Mesenchymal stem cell (in vitro differentiated cells and primary cell): ENCODE data around the gene ADGB.
A peak's percentile ranks its signal among the peaks of the same experiment; 100 is the strongest.
"Not testable (repeated sequence)": the region's sequence is repeated elsewhere in the genome, so short reads cannot be mapped to it uniquely, and the experiment has no call there.

Experiments
- DNase-seq: peaks from one replicate; pipeline ENCODE4 v3.0.0-alpha.2; 2013
- H2AFZ ChIP-seq: one replicate; pipeline ENCODE4 v1.6.1; 2013; ENCODE audit warnings: low read depth, mild to moderate bottlenecking, control low read depth, inconsistent platforms, low read length, moderate library complexity
- H2AK5ac ChIP-seq: 2 replicates; pipeline ENCODE4 v1.6.1; 2013; ENCODE audit warnings: low read length, moderate library complexity, mild to moderate bottlenecking, inconsistent platforms; ENCODE audit not compliant: severe bottlenecking
- H2BK120ac ChIP-seq: one replicate; pipeline ENCODE4 v1.6.1; 2013; ENCODE audit warnings: low read depth, mild to moderate bottlenecking, inconsistent platforms, low read length, moderate library complexity
- H2BK12ac ChIP-seq, 2 experiments: one replicate each; pipeline ENCODE4 v1.6.1; 2013; ENCODE audit warnings: inconsistent platforms in 2 of 2, low read length in 2 of 2, mild to moderate bottlenecking in 2 of 2, moderate library complexity in 2 of 2, control low read depth in 1 of 2
- H2BK15ac ChIP-seq: one replicate; pipeline ENCODE4 v1.6.1; 2013; ENCODE audit warnings: mild to moderate bottlenecking, low read depth, inconsistent platforms; ENCODE audit not compliant: poor library complexity, severe bottlenecking
- H2BK5ac ChIP-seq: 2 replicates; pipeline ENCODE4 v1.6.1; 2013; ENCODE audit warnings: low read depth, mild to moderate bottlenecking, low read length, control low read depth, inconsistent platforms; ENCODE audit not compliant: poor library complexity, severe bottlenecking
- H3K14ac ChIP-seq, 2 experiments: one replicate each; pipeline ENCODE4 v1.6.1; 2013; ENCODE audit warnings: inconsistent platforms in 2 of 2, low read length in 2 of 2, control low read depth in 1 of 2, mild to moderate bottlenecking in 1 of 2, moderate library complexity in 1 of 2
- H3K18ac ChIP-seq, 2 experiments: one replicate each; pipeline ENCODE4 v1.6.1; 2013; ENCODE audit warnings: inconsistent platforms in 2 of 2, low read length in 2 of 2, control low read depth in 1 of 2, low read depth in 1 of 2, mild to moderate bottlenecking in 1 of 2
- H3K23ac ChIP-seq, 2 experiments: one replicate each; pipeline ENCODE4 v1.6.1; 2013; ENCODE audit warnings: inconsistent platforms in 2 of 2, low read length in 2 of 2, mild to moderate bottlenecking in 2 of 2, moderate library complexity in 2 of 2, control low read depth in 1 of 2
- H3K27ac ChIP-seq: 2 replicates; pipeline ENCODE4 v1.5.1; 2013; ENCODE audit warnings: mild to moderate bottlenecking, moderate library complexity, low read length, control low read depth, inconsistent platforms; ENCODE audit not compliant: poor library complexity, severe bottlenecking
- H3K27me3 ChIP-seq, 2 experiments: 2 replicates each; pipeline versions ENCODE4 v1.6.1 to v1.7.0; 2013; ENCODE audit warnings: low read length in 2 of 2, mild to moderate bottlenecking in 2 of 2, moderate library complexity in 2 of 2, control low read depth in 1 of 2, inconsistent platforms in 1 of 2; ENCODE audit not compliant: control insufficient read depth in 1 of 2, insufficient read depth in 1 of 2
- H3K36me3 ChIP-seq, 2 experiments: 2 replicates each; pipeline versions ENCODE4 v1.6.1 to v1.7.0; 2013; ENCODE audit warnings: low read length in 2 of 2, control low read depth in 1 of 2, inconsistent platforms in 1 of 2, low read depth in 1 of 2, mild to moderate bottlenecking in 1 of 2; ENCODE audit not compliant: insufficient read depth in 2 of 2, control insufficient read depth in 1 of 2
- H3K4ac ChIP-seq, 2 experiments: one replicate each; pipeline ENCODE4 v1.6.1; 2013; ENCODE audit warnings: inconsistent platforms in 2 of 2, low read length in 2 of 2, mild to moderate bottlenecking in 2 of 2, moderate library complexity in 2 of 2, control low read depth in 1 of 2, low read depth in 1 of 2
- H3K4me1 ChIP-seq: 2 replicates; pipeline ENCODE4 v1.6.1; 2013; ENCODE audit warnings: low read depth, low read length, control low read depth; ENCODE audit not compliant: control insufficient read depth, insufficient read depth
- H3K4me2 ChIP-seq: 2 replicates; pipeline ENCODE4 v1.6.1; 2013; ENCODE audit warnings: low read length, mild to moderate bottlenecking, inconsistent platforms; ENCODE audit not compliant: poor library complexity, severe bottlenecking
- H3K4me3 ChIP-seq, 2 experiments: 2 replicates each; pipeline versions ENCODE4 v1.5.1 to v1.7.0; 2013; ENCODE audit warnings: low read length in 2 of 2, mild to moderate bottlenecking in 2 of 2, control low read depth in 1 of 2, low read depth in 1 of 2; ENCODE audit not compliant: insufficient read depth in 1 of 2
- H3K79me1 ChIP-seq: replicated peaks from 2 replicates; pipeline ENCODE4 v1.6.1; 2013; ENCODE audit warnings: mild to moderate bottlenecking, control low read depth, low read length, inconsistent platforms; ENCODE audit not compliant: poor library complexity, severe bottlenecking
- H3K9ac ChIP-seq: 2 replicates; pipeline ENCODE4 v1.7.0; 2013; ENCODE audit warnings: mild to moderate bottlenecking, low read length, moderate library complexity
- H3K9me3 ChIP-seq: 2 replicates; pipeline ENCODE4 v1.7.0; 2013; ENCODE audit warnings: mild to moderate bottlenecking, low read length; ENCODE audit not compliant: control insufficient read depth
- H4K8ac ChIP-seq: one replicate; pipeline ENCODE4 v1.6.1; 2013; ENCODE audit warnings: inconsistent platforms, mild to moderate bottlenecking, low read length, moderate library complexity
- H4K91ac ChIP-seq: one replicate; pipeline ENCODE4 v1.6.1; 2013; ENCODE audit warnings: mild to moderate bottlenecking, low read length, inconsistent platforms
- WGBS: methylation state at CpG from one replicate; pipeline ENCODE4 v1.1.7; 2013; ENCODE audit warnings: mixed read lengths; 5-methylcytosine and 5-hydroxymethylcytosine counted together

Gene ADGB

GRCh38 chr6:146805546-146806325 is 207.0 kb downstream of the ADGB start:
- Histone ChIP-seq H3K9ac (no peak overlapping the region), H4K91ac (no peak overlapping the region), H3K14ac (no peak overlapping the region), H2AK5ac (no peak overlapping the region), H4K8ac (no peak overlapping the region), H3K4me2 (no peak overlapping the region), H3K23ac (no peak overlapping the region), H3K27ac (no peak overlapping the region), H3K27me3 (no peaks in the 10 kb centered on the region), H2BK15ac (no peak overlapping the region), H3K4ac (no peak overlapping the region), H3K36me3 (no peaks in the 10 kb centered on the region), H2BK120ac (no peak overlapping the region), H3K9me3 (no peaks in the 10 kb centered on the region), H3K4me1 (no peaks in the 10 kb centered on the region), H2AFZ (no peak overlapping the region), H3K18ac (no peak overlapping the region), H2BK5ac (no peak overlapping the region), H2BK12ac (no peak overlapping the region), H3K4me3 (no peak overlapping the region), H3K79me1 (no peaks in the 10 kb centered on the region)
- no peak for DNase-seq
- 80% methylated on average over 1 of the region's 2 CpGs for WGBS

GRCh38 chr6:146809014-146809413 is 210.2 kb downstream of the ADGB start:
- not testable (repeated sequence) for H3K4me1 ChIP-seq, H3K9me3 ChIP-seq, H3K27ac ChIP-seq, H3K4ac ChIP-seq, H2BK15ac ChIP-seq, H3K9ac ChIP-seq, H3K4me2 ChIP-seq, H3K36me3 ChIP-seq, H2AK5ac ChIP-seq, H3K23ac ChIP-seq, H3K27me3 ChIP-seq, H4K8ac ChIP-seq, H3K14ac ChIP-seq, H2AFZ ChIP-seq, DNase-seq, H2BK12ac ChIP-seq, H3K18ac ChIP-seq, H2BK5ac ChIP-seq, H3K4me3 ChIP-seq, H3K79me1 ChIP-seq, H4K91ac ChIP-seq, H2BK120ac ChIP-seq
- 87% methylated on average over 9 of the region's 9 CpGs for WGBS

GRCh38 chr6:146812811-146813321 is 214.1 kb downstream of the ADGB start:
- not testable (repeated sequence) for H3K4me1 ChIP-seq, H3K4me2 ChIP-seq, H2BK5ac ChIP-seq, H3K27ac ChIP-seq, H3K9ac ChIP-seq, H4K8ac ChIP-seq, H3K79me1 ChIP-seq, H3K4ac ChIP-seq, H3K23ac ChIP-seq, H3K14ac ChIP-seq, H2AK5ac ChIP-seq, H4K91ac ChIP-seq, H2BK15ac ChIP-seq, H3K4me3 ChIP-seq, H3K9me3 ChIP-seq, H2AFZ ChIP-seq, H3K27me3 ChIP-seq, H3K36me3 ChIP-seq, H2BK120ac ChIP-seq
- Histone ChIP-seq H3K18ac (peak overlapping the region in 1 of 2 experiments; percentile 70), H2BK12ac (peak overlapping the region in 1 of 2 experiments; percentile 54)
- 31% methylated on average over 5 of the region's 6 CpGs for WGBS
- peak; percentile 81 for DNase-seq

GRCh38 chr6:146813554-146813953 is 214.8 kb downstream of the ADGB start:
- Histone ChIP-seq H3K4me2 (no peak overlapping the region), H3K18ac (no peak overlapping the region), H3K9me3 (no peaks in the 10 kb centered on the region), H2BK15ac (no peak overlapping the region), H3K14ac (no peak overlapping the region), H4K8ac (no peak overlapping the region), H3K36me3 (no peaks in the 10 kb centered on the region), H2BK120ac (no peak overlapping the region), H4K91ac (no peak overlapping the region), H3K4me1 (no peaks in the 10 kb centered on the region), H2AK5ac (no peak overlapping the region), H2BK5ac (no peak overlapping the region), H3K4ac (no peak overlapping the region), H3K27ac (no peak overlapping the region), H3K4me3 (no peak overlapping the region), H3K27me3 (no peaks in the 10 kb centered on the region), H3K23ac (no peak overlapping the region), H3K79me1 (no peaks in the 10 kb centered on the region), H2AFZ (no peak overlapping the region), H3K9ac (no peak overlapping the region), H2BK12ac (no peak overlapping the region)
- peak; percentile 50 for DNase-seq
- 71% methylated on average over 1 of the region's 3 CpGs for WGBS
